Right lobe of liver (tissue), 6 donors: ENCODE measurements around the gene LRRC34. TPM values are rescaled to one million over a fixed set of nuclear protein-coding genes. Genes with fewer than 3 reads are reported as not detected.

Source experiments
- ATAC-seq, 4 donors: fragments of 200-7000 bp; cut with Tn5 transposase; one replicate each; pipeline ENCODE4 v1.9.1; 2020; ENCODE audit warnings: mild to moderate bottlenecking in 4 of 4, moderate library complexity in 4 of 4
- DNase-seq, 3 donors: peaks; one replicate each; pipeline ENCODE4 v3.0.0-alpha.2; 2020
- H3K27ac ChIP-seq, 3 donors: fragments of 200-600 bp; one replicate each; pipeline ENCODE4 v1.8.0; 2022
- H3K27me3 ChIP-seq, 2 donors: fragments of 200-600 bp; one replicate each; pipeline ENCODE4 v1.8.0; 2022
- H3K36me3 ChIP-seq, 4 donors: fragments of 200-600 bp; sonication (generic) in 1 of 4; one replicate each; pipeline versions ENCODE4 v1.5.1 to v1.8.0; 2017 to 2022; ENCODE audit warnings: control low read depth in 1 of 4
- H3K4me1 ChIP-seq, 4 donors: fragments of 200-600 bp; sonication (generic) in 1 of 4; one replicate each; pipeline versions ENCODE4 v1.5.1 to v1.8.0; 2017 to 2022; ENCODE audit warnings: control low read depth in 1 of 4
- H3K4me3 ChIP-seq, 3 donors: fragments of 200-600 bp; one replicate each; pipeline ENCODE4 v1.8.0; 2022
- H3K9me3 ChIP-seq, 4 donors: fragments of 200-600 bp; sonication (generic) in 1 of 4; one replicate each; pipeline versions ENCODE4 v1.5.1 to v1.8.0; 2017 to 2022; ENCODE audit warnings: control low read depth in 1 of 4
- CTCF ChIP-seq, 4 donors: fragments of 200-600 bp in 3 of 4; fragments of 450-650 bp in 1 of 4; IDR thresholded peaks; one replicate each; pipeline versions ENCODE4 v1.5.1 to v1.8.0; 2016 to 2022; ENCODE audit warnings: antibody characterized with exemption in 4 of 4, mild to moderate bottlenecking in 2 of 4
- POLR2A ChIP-seq: fragments of 450-650 bp; IDR thresholded peaks from one replicate; pipeline ENCODE4 v1.6.1; 2017; ENCODE audit warnings: antibody characterized with exemption, mild to moderate bottlenecking
- WGBS: methylation state at CpG from one replicate; pipeline ENCODE4 v1.1.6; 2018; ENCODE audit warnings: low coverage, low lambda C conversion rate; ENCODE audit not compliant: insufficient coverage; ENCODE audit errors: missing lambda C conversion rate; 5-methylcytosine and 5-hydroxymethylcytosine counted together
- intact Hi-C, 2 donors: fragments of 100-400 bp; cut with DNase I; formaldehyde crosslinking; loops; one replicate each; pipeline versions ENCODE4 v1.11.2 to v1.14.1; 2022
- long read RNA-seq: library from polyadenylated mRNA; unstranded; transcript quantifications from one replicate; pipeline ENCODE4 v2.0.0, GENCODE V29; 2019
- total RNA-seq, 6 experiments: library from RNA; depleted of rRNA in 2 of 6; stranded (reverse); fragments of >200 nt in 2 of 6; fragmentation: NEBNext Ultra II Directional in 3 of 6; extraction: Animal tissue kit (Norgen Biotek cat#: 25700) in 3 of 6; gene quantifications; one replicate each; pipeline versions ENCODE4 v1.1.0 to v1.2.4, GENCODE V29; 2016 to 2023
- donor health status: DM: no; HTN: yes; CAD: no.
- donor health status: DM: no; HTN: no; CAD: no.
- donor health status: DM: no; HTN: no; CAD: no.
- donor health status: DM: no; HTN: yes; CAD: no.
- donor health status: DM: no; HTN: yes; CAD: no.

Gene LRRC34
- 1 to 10 TPM in 1 of 6 experiments, under 1 TPM in 4, not detected in 1; 0.06 to 1.9 (median 0.60) TPM for total RNA-seq
- long read RNA-seq = 0 reads

DNA sequence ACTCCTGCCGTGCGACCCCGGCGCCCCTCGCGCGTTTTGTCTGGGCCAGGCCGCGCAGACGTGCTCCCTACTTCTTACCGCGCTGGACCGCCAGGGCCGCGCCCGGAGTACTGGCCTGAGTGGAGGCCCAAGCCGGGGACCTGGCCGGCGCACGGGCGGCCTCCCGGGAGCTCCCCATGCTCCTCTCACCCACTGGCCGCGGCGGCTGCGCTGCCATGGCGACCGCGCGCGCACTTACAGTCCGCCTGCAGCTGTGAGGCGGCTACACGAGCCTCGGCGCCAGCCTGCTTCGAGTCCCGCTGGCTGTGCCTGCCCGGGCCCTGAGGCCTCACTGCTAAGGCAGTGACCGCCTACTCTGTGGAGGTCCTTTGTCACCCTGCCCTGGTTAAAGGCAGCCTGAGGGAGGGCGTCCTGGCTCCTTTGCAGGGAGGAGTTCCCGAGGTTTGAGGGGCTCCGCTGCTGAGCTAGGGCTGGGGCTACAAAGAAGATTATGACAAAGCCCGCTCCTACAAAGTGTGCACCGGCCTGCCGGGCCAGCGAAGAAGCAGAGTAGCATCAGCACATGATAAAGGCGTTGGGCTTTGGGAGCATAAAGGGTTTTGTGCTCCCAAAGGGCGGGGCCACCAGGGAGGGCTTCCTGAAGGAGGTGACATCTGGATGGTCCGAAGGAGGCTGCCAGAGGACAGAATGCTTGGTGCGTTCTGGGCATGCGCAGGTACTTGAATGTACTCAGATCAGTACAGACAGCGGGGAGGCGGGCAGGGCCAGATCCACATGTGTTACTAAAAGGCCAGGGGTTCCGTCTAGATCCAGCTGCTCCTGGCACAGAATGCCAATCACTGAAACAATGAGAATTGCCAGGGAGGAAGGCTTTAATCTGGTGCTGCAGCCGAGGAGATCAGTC, at the start of gene LRRC34, which contains the start of gene LRRIQ4:
Gene LRRC34 (minus strand): TSS at position 573 of the 904 bp plus-strand sequence. CDS start 356 bp downstream, at position 217.
Gene LRRIQ4 (plus strand): TSS at position 539 of the 904 bp plus-strand sequence. CDS start 9,052 bp downstream, outside the sequence.
- H3K4me3 ChIP-seq = peak within 1 kb of the TSS; percentile 32 to 56 (median 44)
- no peaks in the 10 kb centered on the region for H3K36me3 ChIP-seq
- WGBS = 13% methylated on average over 11 of the region's 56 CpGs
- TF ChIP-seq CTCF (IDR thresholded peaks at IDR 0.05) (no peak), POLR2A (no peak)
- peaks cover 0 to 8% (median 0%) of the 10 kb centered on the region in 4 donors for H3K4me1 ChIP-seq
- intact Hi-C loops = no loop called here
- peak; percentile 83 to 89 (median 88) for ATAC-seq
- no peaks in the 10 kb centered on the region for H3K27me3 ChIP-seq
- H3K9me3 ChIP-seq = no peaks in the 10 kb centered on the region
- peak within 1 kb of the TSS in 2 of 3 donors; percentile 20 to 55 for H3K27ac ChIP-seq
- DNase-seq = peak; percentile 70 to 77 (median 75)

DNA sequence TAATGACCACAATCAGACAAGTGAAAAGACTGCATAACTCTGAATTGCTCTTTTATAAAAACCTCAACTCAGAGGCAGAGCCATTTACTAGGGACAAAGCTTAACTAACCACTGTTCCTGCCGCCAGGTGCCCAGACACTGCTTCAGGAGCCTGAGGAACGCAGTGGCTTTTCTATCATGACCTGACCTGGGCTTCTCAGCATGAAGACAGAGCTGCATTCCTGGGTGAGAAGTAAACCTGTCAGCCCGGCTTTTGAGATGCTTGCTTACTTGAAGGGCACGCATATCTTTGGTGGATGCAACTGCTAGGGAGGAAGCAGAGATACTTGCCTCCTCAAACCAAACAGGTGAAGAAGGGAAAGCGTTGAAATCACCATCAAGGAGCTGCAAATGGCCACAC, 49.2 kb upstream of the LRRC34 start:
- no peak overlapping the region for H3K4me3 ChIP-seq
- ATAC-seq = no peak
- no peak overlapping the region for H3K27ac ChIP-seq
- 90% methylated on average over 4 of the region's 5 CpGs for WGBS
- H3K36me3 ChIP-seq = no peaks in the 10 kb centered on the region
- no peak for TF ChIP-seq CTCF (IDR thresholded peaks at IDR 0.05)
- no peak for TF ChIP-seq POLR2A
- no peaks in the 10 kb centered on the region for H3K4me1 ChIP-seq
- intact Hi-C loops = no loop called here
- no peak for DNase-seq
- H3K9me3 ChIP-seq = no peaks in the 10 kb centered on the region
- no peaks in the 10 kb centered on the region for H3K27me3 ChIP-seq

GRCh38 chr3:169857811-169858210, 45.1 kb upstream of the LRRC34 start:
- Histone ChIP-seq H3K27ac (no peak overlapping the region), H3K9me3 (no peaks in the 10 kb centered on the region), H3K4me1 (no peaks in the 10 kb centered on the region), H3K27me3 (no peaks in the 10 kb centered on the region), H3K4me3 (no peak overlapping the region), H3K36me3 (no peaks in the 10 kb centered on the region)
- intact Hi-C loops = no loop called here
- no peak for ATAC-seq
- no peak for TF ChIP-seq CTCF (IDR thresholded peaks at IDR 0.05)
- no peak for TF ChIP-seq POLR2A
- 82% methylated on average over 2 of the region's 2 CpGs for WGBS
- no peak for DNase-seq

- TF ChIP-seq CTCF (IDR thresholded peaks at IDR 0.05) = no peak
- TF ChIP-seq POLR2A = no peak
- DNase-seq (no peak), ATAC-seq (no peak)
- H3K27ac ChIP-seq = no peak overlapping the region
- 77% methylated on average over 3 of the region's 3 CpGs for WGBS
- H3K4me3 ChIP-seq = no peak overlapping the region
- H3K4me1 ChIP-seq = no peaks in the 10 kb centered on the region
- H3K9me3 ChIP-seq = no peaks in the 10 kb centered on the region
- no peaks in the 10 kb centered on the region for H3K36me3 ChIP-seq
- no peaks in the 10 kb centered on the region for H3K27me3 ChIP-seq
- intact Hi-C loops = no loop called here
Measured at GRCh38 chr3:169855514-169855913, 42.8 kb upstream of the LRRC34 start.
